DND-41 (cell line): Measurements from ENCODE around the gene KCNQ1OT1.

ENCODE experiments used
- ATAC-seq: fragments of 200-7000 bp; cut with Tn5 transposase; 3 replicates; pipeline ENCODE4 v1.9.1; 2021; ENCODE audit warnings: low read depth; ENCODE audit not compliant: insufficient read depth
- DNase-seq: peaks from one replicate; pipeline ENCODE4 v3.0.0-alpha.2; 2020
- H2AFZ ChIP-seq: 2 replicates; pipeline ENCODE4 v1.6.0; 2012; ENCODE audit warnings: low read depth, low read length
- H3K27ac ChIP-seq: 2 replicates; pipeline ENCODE4 v1.5.1; 2012; ENCODE audit warnings: low read length, inconsistent platforms
- H3K27me3 ChIP-seq: fragments of 200-600 bp; sonication (generic); 2 replicates; pipeline ENCODE4 v1.6.0; 2012; ENCODE audit warnings: low read length, mild to moderate bottlenecking, inconsistent platforms; ENCODE audit not compliant: insufficient read depth, poor library complexity
- H3K36me3 ChIP-seq: 2 replicates; pipeline ENCODE4 v1.5.1; 2012; ENCODE audit warnings: low read length, inconsistent platforms; ENCODE audit not compliant: insufficient read depth
- H3K4me1 ChIP-seq: 2 replicates; pipeline ENCODE4 v1.5.1; 2012; ENCODE audit warnings: mild to moderate bottlenecking, low read length; ENCODE audit not compliant: insufficient read depth
- H3K4me2 ChIP-seq: 2 replicates; pipeline ENCODE4 v1.6.0; 2012; ENCODE audit warnings: mild to moderate bottlenecking, moderate library complexity, low read length, inconsistent platforms; ENCODE audit not compliant: insufficient read depth
- H3K4me3 ChIP-seq, 2 experiments: fragments of 200-600 bp in 1 of 2; shearing (Covaris generic) in 1 of 2; 2 replicates each; pipeline ENCODE4 v1.5.1; 2012 to 2016; ENCODE audit warnings: inconsistent platforms in 2 of 2, low read length in 2 of 2, mild to moderate bottlenecking in 2 of 2, low read depth in 1 of 2, moderate library complexity in 1 of 2
- H3K79me2 ChIP-seq: 2 replicates; pipeline ENCODE4 v1.6.0; 2012; ENCODE audit warnings: low read length, inconsistent platforms; ENCODE audit not compliant: insufficient read depth
- H3K9ac ChIP-seq: 2 replicates; pipeline ENCODE4 v1.6.0; 2012; ENCODE audit warnings: low read depth, mild to moderate bottlenecking, inconsistent platforms, low read length, moderate library complexity
- H3K9me3 ChIP-seq: 2 replicates; pipeline ENCODE4 v1.5.1; 2012; ENCODE audit warnings: low read length, moderate library complexity, mild to moderate bottlenecking, inconsistent platforms; ENCODE audit not compliant: insufficient read depth, severe bottlenecking
- H4K20me1 ChIP-seq: 2 replicates; pipeline ENCODE4 v1.6.0; 2012; ENCODE audit warnings: low read length; ENCODE audit not compliant: insufficient read depth
- CTCF ChIP-seq: IDR thresholded peaks from 2 replicates; pipeline ENCODE4 v1.5.1; 2012; ENCODE audit warnings: borderline replicate concordance, low read length, moderate library complexity, mild to moderate bottlenecking; ENCODE audit not compliant: poor library complexity, severe bottlenecking; ENCODE audit errors: extremely low read depth
- EZH2 ChIP-seq: IDR thresholded peaks from 3 replicates; pipeline ENCODE4 v1.6.1; 2012; ENCODE audit warnings: borderline replicate concordance, low read depth, mild to moderate bottlenecking, moderate library complexity, low read length, inconsistent platforms; ENCODE audit not compliant: severe bottlenecking

Gene KCNQ1OT1

GRCh38 chr11:2586087-2586792 is 113.6 kb downstream of the KCNQ1OT1 start:
- DNase-seq (peak; percentile 3), ATAC-seq (no peak)

GRCh38 chr11:2585566-2586086 is 114.2 kb downstream of the KCNQ1OT1 start:
- Histone ChIP-seq H3K27ac (no peak overlapping the region), H3K4me2 (no peak overlapping the region), H3K79me2 (no peaks in the 10 kb centered on the region), H3K36me3 (no peaks in the 10 kb centered on the region), H3K9ac (no peak overlapping the region), H3K4me3 (no peak overlapping the region), H3K9me3 (no peaks in the 10 kb centered on the region), H3K4me1 (no peaks in the 10 kb centered on the region), H3K27me3 (no peaks in the 10 kb centered on the region), H4K20me1 (peaks cover 3% of the 10 kb centered on the region; the same call in 1 of the 2 replicates), H2AFZ (no peak overlapping the region)
- peak; percentile 0 for DNase-seq
- no peak for ATAC-seq
- no peak for TF ChIP-seq CTCF
- TF ChIP-seq EZH2, result no peak

More at GRCh38 chr11:2586087-2586792, 113.6 kb downstream of the KCNQ1OT1 start:
- H3K4me3 ChIP-seq, result no peak overlapping the region
- H3K79me2 ChIP-seq, result no peaks in the 10 kb centered on the region
- no peak overlapping the region for H3K27ac ChIP-seq
- no peaks in the 10 kb centered on the region for H3K4me1 ChIP-seq
- peaks cover 3% of the 10 kb centered on the region; the same call in 1 of the 2 replicates for H4K20me1 ChIP-seq
- no peak overlapping the region for H3K4me2 ChIP-seq
- TF ChIP-seq EZH2 (no peak), CTCF (no peak)
- H2AFZ ChIP-seq, result no peak overlapping the region
- H3K36me3 ChIP-seq, result no peaks in the 10 kb centered on the region
- no peak overlapping the region for H3K9ac ChIP-seq
- no peaks in the 10 kb centered on the region for H3K27me3 ChIP-seq
- H3K9me3 ChIP-seq, result no peaks in the 10 kb centered on the region

DNA sequence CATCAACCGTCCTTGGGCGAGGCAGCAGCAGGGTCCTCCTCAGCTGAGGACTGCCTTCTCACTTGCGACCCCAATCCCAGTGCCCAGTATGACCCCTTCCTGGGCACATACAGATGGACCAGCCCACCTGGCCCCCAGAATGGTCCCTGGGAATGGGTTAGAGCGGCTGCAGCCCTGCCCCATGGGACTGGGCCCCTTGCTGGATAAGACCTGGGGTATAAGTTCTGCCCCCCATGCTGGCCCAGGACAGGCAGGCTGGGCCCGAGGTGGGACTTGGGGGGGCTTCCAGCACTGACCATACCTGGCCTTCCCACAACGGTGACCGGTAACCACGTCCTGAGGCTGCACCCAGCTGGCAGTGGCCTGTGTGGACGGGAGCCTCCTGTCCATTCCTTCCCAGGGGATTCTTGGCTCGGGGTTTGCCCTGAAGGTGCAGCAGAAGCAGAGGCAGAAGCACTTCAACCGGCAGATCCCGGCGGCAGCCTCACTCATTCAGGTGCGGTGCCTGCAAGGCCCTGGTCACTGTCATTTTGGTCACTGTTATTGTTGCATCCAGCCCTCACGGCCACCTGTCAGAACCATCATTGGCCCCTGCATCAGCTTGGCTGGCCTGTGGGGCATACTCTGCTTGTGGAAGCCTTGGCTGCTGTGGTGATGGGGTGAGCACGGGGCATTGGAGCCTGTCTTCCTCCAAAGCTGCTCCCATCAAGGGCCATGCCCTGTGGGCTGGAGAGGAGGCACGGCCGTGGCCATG is 114.8 kb downstream of the KCNQ1OT1 start:
- Histone ChIP-seq H2AFZ (no peak overlapping the region), H3K4me3 (no peak overlapping the region), H3K9ac (no peak overlapping the region), H3K36me3 (no peaks in the 10 kb centered on the region), H3K4me2 (no peak overlapping the region), H3K27me3 (no peaks in the 10 kb centered on the region), H3K4me1 (no peaks in the 10 kb centered on the region), H3K9me3 (no peaks in the 10 kb centered on the region), H4K20me1 (peaks cover 3% of the 10 kb centered on the region; the same call in 1 of the 2 replicates), H3K79me2 (no peaks in the 10 kb centered on the region), H3K27ac (no peak overlapping the region)
- DNase-seq (peak; percentile 2), ATAC-seq (no peak)
- TF ChIP-seq EZH2 (no peak), CTCF (no peak)
